Body of pancreas (tissue), 4 donors: ENCODE data around the gene ST6GALNAC3. TPM values are rescaled to one million over a fixed set of nuclear protein-coding genes. Genes with fewer than 3 reads are reported as not detected.
A peak's percentile ranks its signal among the peaks of the same experiment; 100 is the strongest.
"Not testable (repeated sequence)": the region's sequence is repeated elsewhere in the genome, so short reads cannot be mapped to it uniquely, and the experiment has no call there.

Experiments used
- ATAC-seq: fragments of 150-250 bp; one replicate; pipeline ENCODE4 v1.9.1; 2016
- DNase-seq, 4 donors: peaks; one replicate each; pipeline ENCODE4 v3.0.0-alpha.2; 2019
- H3K27ac ChIP-seq, 4 donors: fragments of 200-600 bp; sonication (generic); 1 replicate in 3 of 4; 2 replicates in 1 of 4; pipeline versions ENCODE4 v1.5.1 to v1.6.1; 2016 to 2019; ENCODE audit warnings: mild to moderate bottlenecking in 1 of 4, mixed read lengths in 1 of 4, moderate library complexity in 1 of 4
- H3K27me3 ChIP-seq, 2 donors: fragments of 200-600 bp; sonication (generic); one replicate each; pipeline ENCODE4 v1.6.0; 2016; ENCODE audit warnings: mild to moderate bottlenecking in 1 of 2
- H3K36me3 ChIP-seq, 2 donors: fragments of 200-600 bp; sonication (generic); replicated peaks in 1 of 2; 2 replicates each; pipeline ENCODE4 v1.5.1; 2016; ENCODE audit warnings: low read depth in 2 of 2; ENCODE audit not compliant: insufficient read depth in 1 of 2
- H3K4me1 ChIP-seq: fragments of 200-600 bp; sonication (generic); one replicate; pipeline ENCODE4 v1.6.0; 2016
- H3K4me3 ChIP-seq, 2 donors: fragments of 200-600 bp; sonication (generic); 1 replicate in 1 of 2; 2 replicates in 1 of 2; pipeline ENCODE4 v1.5.1; 2016 to 2019
- H3K9me3 ChIP-seq, 3 donors: fragments of 200-600 bp; sonication (generic); 1 replicate in 2 of 3; 2 replicates in 1 of 3; pipeline ENCODE4 v1.5.1; 2016
- CTCF ChIP-seq, 7 experiments: fragments of 450-650 bp in 4 of 7; fragments of 200-600 bp in 3 of 7; sonication (generic) in 3 of 7; IDR thresholded peaks; one replicate each; pipeline ENCODE4 v1.5.1; 2016 to 2019; ENCODE audit warnings: antibody characterized with exemption in 7 of 7
- POLR2A ChIP-seq, 3 donors: fragments of 450-650 bp; IDR thresholded peaks; one replicate each; pipeline ENCODE4 v1.6.1; 2016; ENCODE audit warnings: antibody characterized with exemption in 3 of 3, mild to moderate bottlenecking in 2 of 3
- WGBS, 2 donors: methylation state at CpG; one replicate each; pipeline ENCODE4 v1.1.5; 2017; 5-methylcytosine and 5-hydroxymethylcytosine counted together
- intact Hi-C: fragments of 100-400 bp; cut with DNase I; formaldehyde crosslinking; loops from one replicate; pipeline ENCODE4 v1.15.1; 2023
- total RNA-seq, 2 donors: library from RNA; depleted of rRNA; stranded (reverse); fragments of >200 nt; gene quantifications; one replicate each; pipeline ENCODE4 v1.1.0, GENCODE V29; 2016

Gene ST6GALNAC3
- total RNA-seq, 2 donors from 2014 or later = 1.3 to 2.3 TPM

- intact Hi-C loops = no loop called here
- Histone ChIP-seq H3K4me3 (no peak overlapping the region), H3K27me3 (no peaks in the 10 kb centered on the region), H3K4me1 (no peaks in the 10 kb centered on the region), H3K9me3 (no peaks in the 10 kb centered on the region), H3K36me3 (no peaks in the 10 kb centered on the region), H3K27ac (no peak overlapping the region)
- TF ChIP-seq CTCF (IDR thresholded peaks at IDR 0.05) = no peak
- no peak for TF ChIP-seq POLR2A (IDR thresholded peaks at IDR 0.05)
- ATAC-seq (peak; percentile 21), DNase-seq (peak; percentile 35 to 58 (median 44))
- 67 to 68% methylated on average over 8 of the region's 8 CpGs for WGBS, 2 donors
Measured at GRCh38 chr1:76336931-76337371, 262.4 kb downstream of the ST6GALNAC3 start.

- DNase-seq (no peak), ATAC-seq (no peak)
- H3K36me3 ChIP-seq = no peaks in the 10 kb centered on the region
- intact Hi-C loops = no loop called here
- no peaks in the 10 kb centered on the region for H3K9me3 ChIP-seq
- TF ChIP-seq POLR2A (IDR thresholded peaks at IDR 0.05) = no peak
- no peak for TF ChIP-seq CTCF (IDR thresholded peaks at IDR 0.05)
- H3K4me3 ChIP-seq = no peak overlapping the region
- WGBS, 2 donors = 66 to 67% methylated on average over 7 of the region's 7 CpGs
- no peak overlapping the region for H3K27ac ChIP-seq
- no peaks in the 10 kb centered on the region for H3K27me3 ChIP-seq
- no peaks in the 10 kb centered on the region for H3K4me1 ChIP-seq
Measured at GRCh38 chr1:76337542-76338219, 263.1 kb downstream of the ST6GALNAC3 start.

- no peak for ATAC-seq
- no peaks in the 10 kb centered on the region for H3K27me3 ChIP-seq
- 71 to 77% methylated on average over 2 of the region's 2 CpGs for WGBS, 2 donors
- H3K4me1 ChIP-seq = no peaks in the 10 kb centered on the region
- no peak overlapping the region for H3K27ac ChIP-seq
- no peaks in the 10 kb centered on the region for H3K36me3 ChIP-seq
- no peaks in the 10 kb centered on the region for H3K9me3 ChIP-seq
- intact Hi-C loops = no loop called here
- TF ChIP-seq CTCF (IDR thresholded peaks at IDR 0.05) (no peak), POLR2A (IDR thresholded peaks at IDR 0.05) (no peak)
- DNase-seq = no peak
- no peak overlapping the region for H3K4me3 ChIP-seq
Measured at GRCh38 chr1:76340056-76340455, 265.5 kb downstream of the ST6GALNAC3 start.

GRCh38 chr1:76341816-76342215 lies 267.3 kb downstream of the ST6GALNAC3 start:
- H3K36me3 ChIP-seq, H3K9me3 ChIP-seq, H3K27ac ChIP-seq, intact Hi-C loops, H3K4me1 ChIP-seq, DNase-seq, H3K4me3 ChIP-seq, ATAC-seq, H3K27me3 ChIP-seq: not testable (repeated sequence)
- 65 to 74% methylated on average over 3 of the region's 3 CpGs for WGBS, 2 donors

- no peak for TF ChIP-seq POLR2A (IDR thresholded peaks at IDR 0.05)
- no peaks in the 10 kb centered on the region for H3K27me3 ChIP-seq
- 55 to 65% methylated on average over 4 of the region's 4 CpGs for WGBS, 2 donors
- no peaks in the 10 kb centered on the region for H3K4me1 ChIP-seq
- H3K4me3 ChIP-seq = no peak overlapping the region
- ATAC-seq = no peak
- H3K27ac ChIP-seq = no peak overlapping the region
- DNase-seq = no peak
- intact Hi-C loops = no loop called here
- no peaks in the 10 kb centered on the region for H3K36me3 ChIP-seq
- no peaks in the 10 kb centered on the region for H3K9me3 ChIP-seq
Measured at GRCh38 chr1:76343356-76343755, 268.8 kb downstream of the ST6GALNAC3 start.

- intact Hi-C loops = no loop called here
- WGBS, 2 donors = 48 to 51% methylated on average over 3 of the region's 3 CpGs
Measured at GRCh38 chr1:76351655-76352054, 277.1 kb downstream of the ST6GALNAC3 start.

More at GRCh38 chr1:76351655-76352054, 277.1 kb downstream of the ST6GALNAC3 start:
- no peak for TF ChIP-seq CTCF (IDR thresholded peaks at IDR 0.05)
- TF ChIP-seq POLR2A (IDR thresholded peaks at IDR 0.05) = no peak
- Histone ChIP-seq H3K27ac (no peak overlapping the region), H3K36me3 (no peaks in the 10 kb centered on the region), H3K4me3 (no peak overlapping the region), H3K27me3 (no peaks in the 10 kb centered on the region), H3K9me3 (no peaks in the 10 kb centered on the region), H3K4me1 (no peaks in the 10 kb centered on the region)
- DNase-seq = no peak
- ATAC-seq = no peak
